ENCODE results near the gene PTPRT. TPM values are rescaled to one million over a fixed set of nuclear protein-coding genes. Genes with fewer than 3 reads are reported as not detected.

PTPRT gene
- total and polyA plus RNA-seq, 2 of the 4 experiments (the other 2 are of a cell fraction), result not detected

GRCh38 chr20:42744756-42745465 lies 444.8 kb downstream of the PTPRT start:
- Histone ChIP-seq H3K9me3 (ENCODE audit: control insufficient read depth, insufficient read depth, low read length) (peaks cover 36% of the 10 kb centered on the region), H3K27me3 (ENCODE audit: control insufficient read depth, insufficient read depth, low read length) (no peaks in the 10 kb centered on the region), H2BK20ac (ENCODE audit: low read depth, low read length) (no peak overlapping the region), H4K5ac (ENCODE audit: low read depth, low read length) (no peak overlapping the region), H3K4me1 (ENCODE audit: control insufficient read depth, insufficient read depth, low read length) (no peaks in the 10 kb centered on the region), H3K18ac (ENCODE audit: low read depth, low read length) (no peak overlapping the region), H3K27ac (ENCODE audit: insufficient read depth, low read length) (no peak overlapping the region), H3K36me3 (ENCODE audit: control insufficient read depth, insufficient read depth, low read length) (no peaks in the 10 kb centered on the region), H2BK15ac (ENCODE audit: low read depth, low read length) (no peak overlapping the region), H2AK5ac (ENCODE audit: low read depth, low read length) (no peak overlapping the region), H3K9me1 (ENCODE audit: insufficient read depth, low read length) (no peaks in the 10 kb centered on the region), H3K14ac (replicated peaks; ENCODE audit: low read depth, low read length) (no peak overlapping the region), H3K4me3 (ENCODE audit: insufficient read depth, low read depth, low read length) (no peak overlapping the region), H4K20me1 (ENCODE audit: insufficient read depth, low read length) (no peaks in the 10 kb centered on the region), H2BK120ac (ENCODE audit: low read depth, low read length) (no peak overlapping the region), H3K4me2 (ENCODE audit: low read depth, low read length) (no peak overlapping the region), H3K23ac (ENCODE audit: low read depth, low read length) (no peak overlapping the region), H2BK5ac (ENCODE audit: low read depth, low read length, poor library complexity, severe bottlenecking) (no peak overlapping the region), H2AFZ (replicated peaks; ENCODE audit: low read length, poor library complexity) (no peak overlapping the region), H3K9ac (ENCODE audit: low read depth, low read length) (no peak overlapping the region), H2AK9ac (replicated peaks; ENCODE audit: low read depth, low read length, poor library complexity) (no peak overlapping the region), H4K8ac (ENCODE audit: low read depth in 2 of 2, low read length in 2 of 2) (no peak overlapping the region), H3K4ac (ENCODE audit: low read depth, low read length) (no peak overlapping the region), H4K91ac (ENCODE audit: insufficient read depth, low read depth, low read length) (no peak overlapping the region), H3K79me1 (ENCODE audit: low read depth in 1 of 2, low read length in 2 of 2) (no peaks in the 10 kb centered on the region), H3K56ac (ENCODE audit: extremely low read depth, insufficient read depth, low read length) (no peak overlapping the region)
- ATAC-seq (ENCODE audit: low read depth) (no peak), DNase-seq (no peak)
- in situ Hi-C loops (cut with MboI; ENCODE audit: low sequenced_read_pairs), result no loop called here
- no TSS peak for BruUV-seq (replicated peaks)
- intact Hi-C loops (cut with micrococcal nuclease), result no loop called here
- no CpG with 5 or more reads among the region's 6 CpGs for WGBS, 2 experiments (ENCODE audit: extremely low coverage in 2 of 2, insufficient read length in 1 of 2)
- POLR2A ChIA-PET (ENCODE audit: unreplicated experiment), result no interaction called here
- CTCF ChIA-PET, result no interaction called here
- dilution Hi-C loops (cut with HindIII; ENCODE audit: low sequenced_read_pairs, unreplicated experiment), result no loop called here
- TF ChIP-seq CEBPB (IDR thresholded peaks at IDR 0.05; ENCODE audit: low read depth, low read length) (no peak), NFE2L2 (IDR thresholded peaks at IDR 0.05; ENCODE audit: low read depth, low read length) (no peak), POLR2A (IDR thresholded peaks at IDR 0.05; ENCODE audit: low read depth, low read length) (no peak), RFX5 (IDR thresholded peaks at IDR 0.05; ENCODE audit: low read depth, low read length) (no peak), SMC3 (IDR thresholded peaks at IDR 0.05; ENCODE audit: low read depth, low read length) (no peak), FOS (IDR thresholded peaks at IDR 0.05; ENCODE audit: low read depth, low read length) (no peak), CTCF (conservative IDR thresholded peaks at IDR 0.05; ENCODE audit: low read depth, low read length) (no peak), CHD1 (IDR thresholded peaks at IDR 0.05; ENCODE audit: low read depth, low read length) (no peak), MAFK (IDR thresholded peaks at IDR 0.05; ENCODE audit: low read depth, low read length) (no peak), BHLHE40 (IDR thresholded peaks at IDR 0.05; ENCODE audit: low read depth, low read length) (no peak), RAD21 (IDR thresholded peaks at IDR 0.05; ENCODE audit: low read length) (no peak)
- TF ChIP-seq, protein P1, sequence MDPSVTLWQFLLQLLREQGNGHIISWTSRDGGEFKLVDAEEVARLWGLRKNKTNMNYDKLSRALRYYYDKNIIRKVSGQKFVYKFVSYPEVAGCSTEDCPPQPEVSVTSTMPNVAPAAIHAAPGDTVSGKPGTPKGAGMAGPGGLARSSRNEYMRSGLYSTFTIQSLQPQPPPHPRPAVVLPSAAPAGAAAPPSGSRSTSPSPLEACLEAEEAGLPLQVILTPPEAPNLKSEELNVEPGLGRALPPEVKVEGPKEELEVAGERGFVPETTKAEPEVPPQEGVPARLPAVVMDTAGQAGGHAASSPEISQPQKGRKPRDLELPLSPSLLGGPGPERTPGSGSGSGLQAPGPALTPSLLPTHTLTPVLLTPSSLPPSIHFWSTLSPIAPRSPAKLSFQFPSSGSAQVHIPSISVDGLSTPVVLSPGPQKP (IDR thresholded peaks at IDR 0.05; ENCODE audit: borderline replicate concordance, low read depth, low read length), result no peak

Data from IMR-90 (cell line).